Measurements from ENCODE around the gene BRINP1. TPM values are rescaled to one million over a fixed set of nuclear protein-coding genes. Genes with fewer than 3 reads are reported as not detected.

The BRINP1 gene
- polyA plus RNA-seq, 1 experiment: not detected

- H3K4me3 ChIP-seq (ENCODE audit: low read depth, low read length): no peak overlapping the region
- DNase-seq (ENCODE audit: low read depth, low spot score): no peak
- no peak for TF ChIP-seq CTCF (IDR thresholded peaks at IDR 0.05; ENCODE audit: low read depth, low read length)
- ChIA-PET CTCF (no interaction called here), POLR2A (no interaction called here)
- no peaks in the 10 kb centered on the region for H3K27me3 ChIP-seq (ENCODE audit: control insufficient read depth, insufficient read depth, low read length)
- no peak overlapping the region for H3K27ac ChIP-seq (ENCODE audit: low read depth, low read length)
- peaks cover 25% of the 10 kb centered on the region for H3K9me3 ChIP-seq (ENCODE audit: control insufficient read depth, insufficient read depth, low read length)
These were observed 2.1 kb downstream of the BRINP1 start for GRCh38 chr9:119366909-119367682.

GRCh38 chr9:119365291-119366027, 3.8 kb downstream of the BRINP1 start:
- no peak for TF ChIP-seq CTCF (IDR thresholded peaks at IDR 0.05; ENCODE audit: low read depth, low read length)
- Histone ChIP-seq H3K27me3 (ENCODE audit: control insufficient read depth, insufficient read depth, low read length) (no peaks in the 10 kb centered on the region), H3K4me3 (ENCODE audit: low read depth, low read length) (no peak overlapping the region), H3K27ac (ENCODE audit: low read depth, low read length) (no peak overlapping the region), H3K9me3 (ENCODE audit: control insufficient read depth, insufficient read depth, low read length) (peaks cover 25% of the 10 kb centered on the region)
- ChIA-PET POLR2A (no interaction called here), CTCF (no interaction called here)
- DNase-seq (ENCODE audit: low read depth, low spot score): no peak

- Histone ChIP-seq H3K27me3 (ENCODE audit: control insufficient read depth, insufficient read depth, low read length) (no peaks in the 10 kb centered on the region), H3K27ac (ENCODE audit: low read depth, low read length) (no peak overlapping the region), H3K9me3 (ENCODE audit: control insufficient read depth, insufficient read depth, low read length) (peaks cover 5% of the 10 kb centered on the region), H3K4me3 (ENCODE audit: low read depth, low read length) (no peak overlapping the region)
- TF ChIP-seq CTCF (IDR thresholded peaks at IDR 0.05; ENCODE audit: low read depth, low read length): no peak
- POLR2A ChIA-PET: no interaction called here
- DNase-seq (ENCODE audit: low read depth, low spot score): no peak
- CTCF ChIA-PET: no interaction called here
These were observed 9.0 kb downstream of the BRINP1 start for GRCh38 chr9:119360237-119360636.

DNA sequence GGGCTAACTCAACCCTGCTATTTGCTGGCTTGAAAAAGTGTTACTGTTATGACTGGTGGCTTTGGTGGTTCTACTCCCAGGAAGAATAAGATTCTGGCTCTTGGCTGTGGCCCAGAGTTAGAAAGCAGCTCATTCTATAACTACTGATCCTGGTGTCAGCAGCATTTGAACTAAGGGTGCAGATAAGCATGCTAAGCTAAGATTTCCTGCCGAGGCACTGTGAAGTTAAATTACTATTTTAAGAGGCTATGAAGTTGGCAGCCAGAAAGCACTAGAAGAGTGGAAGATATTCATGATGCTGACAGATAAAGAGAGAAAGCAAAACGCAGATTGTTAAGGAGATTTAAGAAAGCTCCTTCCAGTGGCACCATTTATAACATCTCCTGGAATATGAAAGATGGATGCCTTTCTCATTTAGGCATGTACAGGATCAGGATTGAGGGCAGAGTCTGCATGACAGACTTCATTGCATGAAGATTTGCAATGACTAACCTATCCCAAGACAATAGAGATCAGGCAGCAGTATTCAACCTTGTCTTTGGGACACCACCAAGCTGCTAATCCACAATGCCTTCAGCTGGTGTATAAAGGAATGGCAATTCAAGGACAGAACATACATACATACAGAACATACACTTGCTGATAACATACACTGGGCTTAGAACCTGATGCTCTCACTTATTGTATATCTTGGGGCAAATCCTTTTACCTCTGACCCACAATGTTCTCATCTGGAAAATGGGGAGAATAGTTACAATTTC, 11.7 kb downstream of the BRINP1 start:
- TF ChIP-seq CTCF (IDR thresholded peaks at IDR 0.05; ENCODE audit: low read depth, low read length): no peak
- DNase-seq (ENCODE audit: low read depth, low spot score): no peak
- Histone ChIP-seq H3K27me3 (ENCODE audit: control insufficient read depth, insufficient read depth, low read length) (no peaks in the 10 kb centered on the region), H3K4me3 (ENCODE audit: low read depth, low read length) (no peak overlapping the region), H3K27ac (ENCODE audit: low read depth, low read length) (no peak overlapping the region), H3K9me3 (ENCODE audit: control insufficient read depth, insufficient read depth, low read length) (peaks cover 5% of the 10 kb centered on the region)
- CTCF ChIA-PET: no interaction called here
- POLR2A ChIA-PET: no interaction called here
